Activated naive CD4-positive, alpha-beta T cell treated with anti-CD3 and anti-CD28 coated beads, Interleukin-2, amount 50 U/mL, for 24 hours (primary cell): ENCODE data around the gene SLC38A6.

Experiments used
- H3K27ac Mint-ChIP-seq: one replicate; pipeline ENCODE4 v1.8.0; 2021; ENCODE audit warnings: mild to moderate bottlenecking, mixed read lengths
- H3K27me3 Mint-ChIP-seq: one replicate; pipeline ENCODE4 v1.8.0; 2021; ENCODE audit warnings: mixed read lengths
- H3K36me3 Mint-ChIP-seq: one replicate; pipeline ENCODE4 v1.8.0; 2021; ENCODE audit warnings: mixed read lengths
- H3K4me1 Mint-ChIP-seq: one replicate; pipeline ENCODE4 v1.8.0; 2021; ENCODE audit warnings: mixed read lengths
- H3K4me3 Mint-ChIP-seq: one replicate; pipeline ENCODE4 v1.8.0; 2021; ENCODE audit warnings: mild to moderate bottlenecking, mixed read lengths
- H3K9me3 Mint-ChIP-seq: one replicate; pipeline ENCODE4 v1.8.0; 2021; ENCODE audit warnings: mixed read lengths

Gene SLC38A6

DNA sequence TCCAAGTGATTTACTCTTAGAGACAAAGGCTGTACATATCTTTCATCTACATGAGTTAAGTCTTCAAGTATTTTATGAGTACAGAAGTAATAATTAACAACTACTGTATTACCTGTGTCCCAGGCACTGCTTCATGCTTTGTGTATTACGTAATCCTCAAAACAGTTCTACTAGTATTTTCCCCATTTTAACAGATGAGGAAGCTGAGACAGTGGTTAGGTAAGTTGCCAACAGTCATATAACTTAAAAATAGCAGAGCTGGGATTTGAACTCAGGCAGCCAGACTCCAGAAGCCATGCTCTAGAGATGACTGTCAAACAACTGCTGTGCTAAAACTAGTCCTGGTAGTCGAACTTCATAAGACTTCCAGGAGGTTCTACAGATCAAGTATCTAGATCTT, 10.9 kb upstream of the SLC38A6 start:
- Mint-ChIP-seq H3K36me3 (peaks cover 3% of the 10 kb centered on the region), H3K27me3 (no peaks in the 10 kb centered on the region)

DNA sequence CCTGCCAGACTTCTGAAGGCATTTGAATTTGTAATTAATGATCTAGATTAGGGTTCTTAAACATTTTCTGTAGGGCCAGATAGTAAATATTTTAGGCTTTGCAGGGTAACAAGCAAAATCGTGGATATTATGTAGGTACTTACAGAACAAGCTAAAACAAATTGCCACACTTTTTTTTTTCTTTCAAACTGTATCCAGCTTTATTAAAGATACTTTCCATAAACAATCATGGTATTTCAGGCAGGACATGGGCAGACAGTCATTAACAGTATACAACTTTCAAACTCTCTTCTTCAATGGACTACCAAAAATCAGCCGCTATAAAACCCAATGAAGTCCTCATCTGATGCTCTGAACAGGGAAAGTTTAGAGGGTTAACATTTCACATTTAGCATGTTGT, 9.8 kb upstream of the SLC38A6 start:
- Mint-ChIP-seq H3K4me3 (no peak overlapping the region), H3K27me3 (no peaks in the 10 kb centered on the region), H3K9me3 (no peaks in the 10 kb centered on the region), H3K4me1 (peaks cover 2% of the 10 kb centered on the region), H3K36me3 (peaks cover 3% of the 10 kb centered on the region), H3K27ac (no peak overlapping the region)

More for the DNA sequence above, 10.9 kb upstream of the SLC38A6 start:
- Mint-ChIP-seq H3K9me3 (no peaks in the 10 kb centered on the region), H3K4me1 (no peaks in the 10 kb centered on the region), H3K27ac (no peak overlapping the region), H3K4me3 (no peak overlapping the region)

DNA sequence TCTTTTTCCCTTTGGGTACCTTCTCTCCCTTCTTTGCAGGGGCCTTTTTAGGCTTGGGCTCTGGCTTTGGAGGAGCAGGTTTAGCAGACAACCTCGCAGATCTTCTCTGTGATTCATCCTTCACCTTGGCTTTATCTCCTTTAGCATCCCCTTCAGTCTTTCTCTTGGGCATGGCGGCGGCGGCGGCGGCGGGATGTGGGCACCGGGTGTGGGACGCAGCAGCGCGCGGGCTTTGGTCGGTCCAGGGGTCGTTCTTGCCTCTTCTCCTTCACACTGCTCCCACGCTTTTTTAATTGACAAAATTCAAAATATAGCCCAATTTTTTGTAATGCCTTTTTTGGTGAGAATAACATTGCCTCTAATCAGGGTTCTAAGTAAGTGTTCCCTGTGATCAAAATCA, 8.8 kb upstream of the SLC38A6 start:
- Mint-ChIP-seq H3K4me3 (no peak overlapping the region), H3K36me3 (peaks cover 6% of the 10 kb centered on the region), H3K27me3 (no peaks in the 10 kb centered on the region), H3K27ac (peak overlapping the region; percentile 35), H3K4me1 (peaks cover 11% of the 10 kb centered on the region), H3K9me3 (no peaks in the 10 kb centered on the region)

DNA sequence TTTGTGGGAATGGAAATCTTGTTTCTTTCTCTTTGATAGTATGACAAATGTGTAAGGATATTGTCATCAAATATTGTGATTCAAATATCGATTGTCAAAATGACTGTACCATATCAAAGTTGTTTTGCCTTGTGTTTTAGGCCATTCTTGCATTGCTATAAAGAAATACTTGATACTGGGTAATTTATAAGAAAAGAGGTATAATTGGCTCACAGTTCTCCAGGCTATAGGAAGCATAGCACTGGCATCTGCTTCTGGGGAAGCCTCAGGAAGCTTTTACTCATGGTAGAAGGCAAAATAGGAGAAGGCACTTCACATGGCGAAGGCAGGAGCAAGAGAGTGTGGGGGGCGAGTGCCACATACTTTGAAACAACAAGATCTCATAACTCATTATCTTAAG, 8.0 kb upstream of the SLC38A6 start:
- Mint-ChIP-seq H3K4me3 (no peak overlapping the region), H3K27me3 (no peaks in the 10 kb centered on the region), H3K4me1 (peaks cover 16% of the 10 kb centered on the region), H3K27ac (no peak overlapping the region), H3K36me3 (peaks cover 7% of the 10 kb centered on the region), H3K9me3 (no peaks in the 10 kb centered on the region)

DNA sequence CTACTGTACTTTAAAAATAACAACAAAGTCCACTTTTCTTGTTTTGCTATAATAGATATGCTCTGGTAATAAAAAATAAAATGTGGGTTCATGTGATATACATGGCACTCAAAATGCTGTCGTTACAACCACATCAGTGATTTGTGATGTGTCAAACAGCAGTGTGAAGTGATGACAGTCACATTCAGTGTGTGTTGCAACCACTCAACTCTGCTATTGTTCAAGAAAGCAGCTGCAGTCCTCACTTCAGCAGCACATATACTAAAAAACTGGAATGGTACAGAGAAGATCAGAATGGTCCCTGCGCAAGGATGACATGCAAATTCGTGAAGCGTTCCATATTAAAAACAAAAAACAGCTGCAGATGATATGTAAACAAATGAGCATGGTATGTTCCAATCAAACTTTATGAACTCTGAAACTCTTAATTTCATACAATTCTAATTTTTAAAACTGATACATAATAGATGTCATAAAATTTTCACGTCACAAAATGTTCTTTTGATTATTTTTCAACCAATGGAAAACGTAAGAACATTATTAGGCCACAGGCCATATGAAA, 6.9 kb upstream of the SLC38A6 start:
- Mint-ChIP-seq H3K4me3 (no peak overlapping the region), H3K4me1 (peaks cover 24% of the 10 kb centered on the region), H3K9me3 (no peaks in the 10 kb centered on the region), H3K27me3 (no peaks in the 10 kb centered on the region), H3K27ac (no peak overlapping the region), H3K36me3 (peaks cover 7% of the 10 kb centered on the region)

DNA sequence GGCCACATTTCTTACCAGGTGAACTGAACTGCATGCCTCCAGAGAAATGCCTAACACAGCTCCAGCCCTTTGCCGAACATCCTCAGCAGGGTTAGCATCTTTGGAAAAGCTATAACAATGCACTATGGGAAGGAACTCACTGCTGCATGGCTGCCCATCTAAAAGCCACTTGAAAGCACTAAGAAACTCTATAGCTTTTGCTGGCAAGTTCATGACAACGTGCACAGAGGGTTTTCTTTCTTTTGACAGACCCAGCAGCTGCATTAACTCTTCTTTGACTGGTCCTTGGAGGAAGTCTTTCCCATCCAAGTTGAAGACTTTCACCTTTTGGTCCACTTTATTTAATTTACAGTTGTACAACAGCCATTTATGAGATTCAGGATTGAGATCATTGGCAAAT, 5.5 kb upstream of the SLC38A6 start:
- Mint-ChIP-seq H3K27me3 (no peaks in the 10 kb centered on the region), H3K4me3 (no peak overlapping the region), H3K27ac (no peak overlapping the region), H3K36me3 (peaks cover 7% of the 10 kb centered on the region), H3K9me3 (no peaks in the 10 kb centered on the region), H3K4me1 (peaks cover 24% of the 10 kb centered on the region)

DNA sequence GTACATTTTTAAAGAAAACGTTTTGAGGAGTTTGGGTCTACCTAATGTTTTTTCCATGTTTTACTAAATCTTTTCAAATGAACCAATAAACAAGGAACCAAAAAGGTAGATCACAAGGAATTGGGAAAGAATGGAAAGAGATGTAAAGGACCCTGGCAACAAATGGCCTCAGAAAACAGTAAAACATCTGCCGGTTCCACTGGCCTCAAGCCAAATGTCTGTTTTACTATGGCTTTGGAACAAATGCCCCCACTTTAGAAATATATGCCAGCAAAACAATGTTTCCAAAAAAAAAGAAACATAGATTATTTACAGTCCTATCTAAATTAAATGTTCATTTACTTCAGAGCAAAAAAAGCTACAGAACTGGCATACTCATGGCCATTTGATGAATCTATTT, 3.2 kb upstream of the SLC38A6 start:
- Mint-ChIP-seq H3K36me3 (peaks cover 7% of the 10 kb centered on the region), H3K27me3 (no peaks in the 10 kb centered on the region), H3K4me3 (peak overlapping the region; percentile 26), H3K4me1 (peaks cover 24% of the 10 kb centered on the region), H3K9me3 (no peaks in the 10 kb centered on the region), H3K27ac (no peak overlapping the region)

DNA sequence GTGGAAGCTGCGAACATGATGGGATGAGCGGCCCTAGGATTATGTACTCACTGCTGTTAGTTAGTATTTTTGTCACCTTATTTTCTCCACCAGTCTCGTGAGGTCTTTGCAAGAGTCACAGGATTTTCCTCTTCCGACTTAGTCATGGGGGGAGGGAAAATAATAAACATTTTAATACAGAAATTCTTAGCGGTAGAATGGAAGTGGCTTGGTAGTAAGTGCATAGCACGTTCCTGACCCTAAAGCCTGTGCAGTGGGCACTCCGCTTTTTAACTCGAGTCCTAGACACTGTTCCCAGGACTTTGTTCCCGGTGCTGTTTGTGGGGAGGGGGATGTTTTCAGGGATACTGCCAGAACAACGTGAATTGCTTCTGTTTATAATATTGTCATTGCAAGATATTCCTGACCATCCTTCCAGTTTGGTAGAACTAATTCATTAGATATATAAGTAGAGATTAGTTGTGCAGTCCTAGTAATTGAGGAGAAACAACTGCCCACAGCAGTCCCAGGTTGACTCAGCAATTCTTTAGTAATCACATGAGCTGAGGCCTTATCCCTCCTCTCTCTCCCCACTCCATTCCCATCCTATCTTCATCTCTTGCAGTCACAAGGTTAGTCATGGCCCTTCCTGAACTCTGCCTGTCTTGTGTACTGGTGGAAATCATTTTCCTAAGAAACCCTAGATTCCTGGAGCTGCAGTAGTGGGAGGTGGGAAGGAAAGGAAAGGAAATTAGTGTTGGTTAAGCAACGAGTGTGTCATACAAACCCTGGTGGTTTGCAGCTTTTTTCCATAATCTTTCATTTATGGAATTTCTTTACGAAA, 799 bp downstream of the SLC38A6 start:
- Mint-ChIP-seq H3K9me3 (no peaks in the 10 kb centered on the region), H3K4me1 (peaks cover 30% of the 10 kb centered on the region), H3K27ac (no peak overlapping the region), H3K36me3 (peaks cover 15% of the 10 kb centered on the region), H3K4me3 (no peak overlapping the region), H3K27me3 (no peaks in the 10 kb centered on the region)

DNA sequence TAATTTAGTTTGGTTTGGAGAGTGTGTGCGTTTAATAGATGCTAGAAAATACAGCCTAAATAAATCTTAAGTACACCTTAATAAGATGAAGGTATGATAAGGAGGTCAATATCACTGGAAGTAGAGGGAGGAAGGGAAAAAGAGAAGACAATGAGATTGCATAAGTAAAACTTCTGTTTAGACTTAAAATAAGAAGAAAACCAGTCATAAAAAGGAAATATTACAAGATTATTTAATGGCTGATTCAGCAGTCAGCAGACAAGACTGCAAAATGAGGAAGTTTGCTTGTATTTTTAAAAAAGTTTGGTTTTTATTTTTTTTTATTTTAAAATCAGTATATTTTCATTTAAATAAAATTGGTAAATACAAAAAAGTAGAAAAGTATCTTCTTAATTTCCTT, 3.2 kb downstream of the SLC38A6 start:
- H3K4me3 Mint-ChIP-seq, result no peak overlapping the region
- H3K27me3 Mint-ChIP-seq, result no peaks in the 10 kb centered on the region
- H3K36me3 Mint-ChIP-seq, result peaks cover 15% of the 10 kb centered on the region
- H3K27ac Mint-ChIP-seq, result no peak overlapping the region
- no peaks in the 10 kb centered on the region for H3K9me3 Mint-ChIP-seq
- peaks cover 17% of the 10 kb centered on the region for H3K4me1 Mint-ChIP-seq

DNA sequence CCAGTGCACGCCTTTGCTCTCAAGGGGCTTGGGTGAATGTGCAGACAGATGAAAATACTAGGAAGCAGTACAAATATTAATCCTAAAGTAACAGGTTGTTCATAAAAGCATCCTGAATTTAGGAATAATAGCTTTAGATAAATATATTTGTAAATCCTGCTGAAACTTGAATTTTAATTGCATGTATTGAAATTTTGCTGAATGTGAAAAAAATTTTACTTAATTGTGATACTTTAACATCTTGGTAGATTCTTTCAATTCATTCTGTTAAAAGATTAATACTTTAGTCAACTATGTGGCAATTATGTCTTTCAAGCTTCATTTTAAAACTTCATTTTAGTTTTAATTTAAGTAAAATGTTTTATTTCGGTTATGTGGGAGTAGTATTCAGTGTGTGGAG, 5.5 kb downstream of the SLC38A6 start:
- H3K27me3 Mint-ChIP-seq, result no peaks in the 10 kb centered on the region
- peaks cover 17% of the 10 kb centered on the region for H3K4me1 Mint-ChIP-seq

DNA sequence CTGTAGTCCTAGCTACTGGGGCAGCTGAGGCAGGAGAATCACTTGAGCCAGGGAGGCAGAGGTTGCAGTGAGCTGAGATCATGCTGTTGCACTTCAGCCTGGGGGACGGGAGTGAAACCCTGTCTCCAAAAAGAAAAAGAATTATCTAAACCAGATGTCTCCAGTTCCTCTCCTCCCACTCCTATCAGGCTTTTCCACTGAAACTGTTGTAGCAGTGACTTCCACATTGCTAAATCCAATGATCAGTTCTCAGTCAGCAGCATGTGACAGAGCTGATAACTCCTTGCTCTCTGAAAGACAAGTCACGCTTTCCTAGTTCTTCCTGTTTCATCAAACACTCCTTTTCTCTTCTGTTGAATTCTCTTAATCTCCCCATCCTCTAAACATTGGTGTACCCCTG, 8.6 kb downstream of the SLC38A6 start:
- no peak overlapping the region for H3K4me3 Mint-ChIP-seq
- H3K36me3 Mint-ChIP-seq, result peaks cover 23% of the 10 kb centered on the region
- H3K4me1 Mint-ChIP-seq, result peaks cover 15% of the 10 kb centered on the region
- no peak overlapping the region for H3K27ac Mint-ChIP-seq
- no peaks in the 10 kb centered on the region for H3K9me3 Mint-ChIP-seq
- H3K27me3 Mint-ChIP-seq, result no peaks in the 10 kb centered on the region

More for the DNA sequence above, 5.5 kb downstream of the SLC38A6 start:
- Mint-ChIP-seq H3K27ac (no peak overlapping the region), H3K4me3 (no peak overlapping the region), H3K9me3 (no peaks in the 10 kb centered on the region), H3K36me3 (peaks cover 20% of the 10 kb centered on the region)

DNA sequence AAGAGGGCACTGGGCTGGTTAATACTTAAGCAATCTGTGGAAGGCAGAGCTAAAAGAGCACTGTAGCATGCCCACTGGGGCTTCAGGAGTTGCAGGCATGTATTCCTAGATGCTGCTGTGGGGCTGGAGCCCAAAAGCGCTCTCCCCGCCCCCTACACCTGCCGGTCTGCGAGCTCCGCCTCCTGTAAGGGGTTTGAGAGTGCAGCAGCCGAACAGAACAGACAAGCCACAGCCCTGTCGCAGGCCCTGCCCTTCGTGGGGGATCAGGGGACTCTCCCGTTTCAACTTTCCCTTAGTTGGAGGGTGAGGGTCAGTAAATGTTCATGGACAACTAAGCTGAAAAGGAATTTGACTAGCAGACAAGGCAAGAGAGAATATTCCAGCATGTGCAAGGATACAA, 17.6 kb downstream of the SLC38A6 start:
- no peak overlapping the region for H3K27ac Mint-ChIP-seq
- H3K4me1 Mint-ChIP-seq, result no peaks in the 10 kb centered on the region
- H3K36me3 Mint-ChIP-seq, result peaks cover 27% of the 10 kb centered on the region
- H3K4me3 Mint-ChIP-seq, result no peak overlapping the region
- no peaks in the 10 kb centered on the region for H3K27me3 Mint-ChIP-seq
- H3K9me3 Mint-ChIP-seq, result peaks cover 4% of the 10 kb centered on the region

DNA sequence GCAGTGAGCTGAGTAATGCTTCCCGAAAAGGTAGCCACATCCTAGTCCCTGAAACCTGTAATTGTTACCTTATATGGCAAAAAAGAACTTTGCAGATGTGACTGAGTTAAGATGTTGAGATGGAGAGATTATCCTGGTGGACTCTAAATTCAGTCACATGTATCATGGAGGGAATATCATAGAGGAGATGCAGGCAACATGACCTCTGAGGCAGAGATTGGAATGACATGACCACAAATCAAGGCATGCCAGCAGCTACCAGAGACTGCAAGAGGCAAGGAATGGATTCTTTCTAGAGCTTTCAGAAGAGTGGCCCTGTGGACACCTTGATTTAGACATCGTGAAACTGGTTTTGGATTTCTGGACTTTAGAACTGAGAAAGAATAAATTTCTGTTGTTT, 18.5 kb downstream of the SLC38A6 start:
- Mint-ChIP-seq H3K4me1 (no peaks in the 10 kb centered on the region), H3K4me3 (no peak overlapping the region), H3K36me3 (peaks cover 33% of the 10 kb centered on the region), H3K9me3 (peaks cover 4% of the 10 kb centered on the region), H3K27ac (no peak overlapping the region), H3K27me3 (no peaks in the 10 kb centered on the region)

DNA sequence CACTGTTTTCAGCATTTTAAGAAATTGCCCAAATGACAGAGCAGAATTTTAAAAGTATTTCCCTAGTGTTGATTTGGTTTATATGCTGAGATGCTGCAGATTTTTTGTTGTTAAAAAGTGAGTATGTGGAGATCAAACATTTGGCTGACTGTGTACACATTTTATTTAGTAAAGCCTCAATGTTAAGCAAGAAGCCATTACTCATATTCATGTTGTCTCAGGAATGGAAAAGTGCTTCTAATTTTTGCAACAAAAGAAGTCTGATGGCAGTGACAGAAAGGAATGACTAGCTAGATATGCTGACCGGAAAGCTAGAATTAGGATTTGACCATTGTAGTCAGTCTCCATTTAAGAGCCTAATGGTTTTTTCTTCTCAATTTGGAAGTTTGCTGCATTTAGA, 22.5 kb downstream of the SLC38A6 start:
- no peaks in the 10 kb centered on the region for H3K4me1 Mint-ChIP-seq
- H3K36me3 Mint-ChIP-seq, result peaks cover 19% of the 10 kb centered on the region
- no peak overlapping the region for H3K4me3 Mint-ChIP-seq
- H3K9me3 Mint-ChIP-seq, result no peaks in the 10 kb centered on the region
- no peak overlapping the region for H3K27ac Mint-ChIP-seq
- H3K27me3 Mint-ChIP-seq, result no peaks in the 10 kb centered on the region

DNA sequence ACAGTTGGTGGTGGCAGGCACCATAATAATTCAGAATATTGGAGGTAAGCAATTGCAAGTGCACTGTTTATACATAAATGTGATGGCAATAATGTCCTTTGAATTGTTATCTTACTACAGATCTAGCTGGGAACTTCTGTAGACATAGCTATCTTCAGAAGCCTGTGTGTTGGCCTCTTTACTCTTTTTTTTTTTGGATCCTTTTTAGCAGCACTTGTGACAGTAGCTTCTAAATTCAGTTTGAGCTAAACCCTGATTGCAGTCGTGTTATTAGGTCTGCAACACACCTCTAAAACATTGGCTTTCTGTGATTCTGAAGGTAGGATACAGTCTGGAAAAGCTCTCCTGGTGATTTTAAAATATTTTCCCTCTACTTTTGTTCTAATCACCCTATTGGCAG, 38.5 kb downstream of the SLC38A6 start:
- Mint-ChIP-seq H3K9me3 (no peaks in the 10 kb centered on the region), H3K27me3 (no peaks in the 10 kb centered on the region), H3K36me3 (peaks cover 3% of the 10 kb centered on the region), H3K4me3 (no peak overlapping the region), H3K27ac (no peak overlapping the region), H3K4me1 (no peaks in the 10 kb centered on the region)

DNA sequence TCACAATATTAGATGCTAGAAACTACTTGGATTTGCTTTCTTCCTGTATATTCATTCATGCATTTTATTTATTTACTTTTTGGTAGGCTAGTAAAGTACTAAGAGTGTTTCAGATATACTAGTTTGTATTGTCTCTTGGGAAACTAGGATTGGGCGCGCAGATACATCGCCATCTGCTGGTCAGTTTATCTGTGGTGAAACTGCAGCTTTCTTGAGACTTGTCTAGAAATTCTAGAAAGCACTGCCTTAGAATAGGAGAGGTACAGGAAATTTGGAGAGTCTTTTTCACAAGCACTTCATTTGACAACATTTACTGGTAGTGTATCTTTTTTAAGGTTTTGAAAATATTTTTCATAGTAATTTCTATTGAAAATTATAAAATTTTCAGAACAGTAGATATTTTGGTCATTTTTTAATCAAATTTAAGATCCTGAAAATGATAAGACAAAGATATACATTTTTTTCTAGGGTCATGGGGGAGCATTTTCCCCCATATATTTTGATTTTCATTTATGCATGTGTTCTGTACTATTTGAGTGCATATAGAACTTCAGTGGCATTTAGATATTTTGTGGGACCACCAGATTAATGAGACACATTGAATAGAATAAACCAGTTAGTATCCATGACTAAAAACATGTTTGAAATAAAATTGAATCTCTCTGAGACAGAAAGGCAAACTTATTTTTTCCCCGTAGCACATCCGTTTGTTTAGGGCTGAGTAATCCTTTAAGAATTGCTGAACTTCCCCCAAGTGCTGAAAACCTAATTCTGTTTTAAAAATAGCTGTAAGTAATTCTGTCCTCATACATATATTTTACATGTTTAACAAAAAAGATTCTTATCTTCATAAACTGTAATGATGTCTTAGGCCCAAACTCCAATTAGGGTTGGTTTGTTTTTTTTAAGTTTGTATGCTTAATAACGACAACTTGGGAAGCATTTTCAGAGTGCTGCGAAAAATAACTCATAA, 44.5 kb downstream of the SLC38A6 start:
- Mint-ChIP-seq H3K27me3 (no peaks in the 10 kb centered on the region), H3K9me3 (no peaks in the 10 kb centered on the region), H3K36me3 (no peaks in the 10 kb centered on the region), H3K27ac (no peak overlapping the region), H3K4me3 (no peak overlapping the region), H3K4me1 (no peaks in the 10 kb centered on the region)
